ENCODE results near the gene MBD3.

DNA sequence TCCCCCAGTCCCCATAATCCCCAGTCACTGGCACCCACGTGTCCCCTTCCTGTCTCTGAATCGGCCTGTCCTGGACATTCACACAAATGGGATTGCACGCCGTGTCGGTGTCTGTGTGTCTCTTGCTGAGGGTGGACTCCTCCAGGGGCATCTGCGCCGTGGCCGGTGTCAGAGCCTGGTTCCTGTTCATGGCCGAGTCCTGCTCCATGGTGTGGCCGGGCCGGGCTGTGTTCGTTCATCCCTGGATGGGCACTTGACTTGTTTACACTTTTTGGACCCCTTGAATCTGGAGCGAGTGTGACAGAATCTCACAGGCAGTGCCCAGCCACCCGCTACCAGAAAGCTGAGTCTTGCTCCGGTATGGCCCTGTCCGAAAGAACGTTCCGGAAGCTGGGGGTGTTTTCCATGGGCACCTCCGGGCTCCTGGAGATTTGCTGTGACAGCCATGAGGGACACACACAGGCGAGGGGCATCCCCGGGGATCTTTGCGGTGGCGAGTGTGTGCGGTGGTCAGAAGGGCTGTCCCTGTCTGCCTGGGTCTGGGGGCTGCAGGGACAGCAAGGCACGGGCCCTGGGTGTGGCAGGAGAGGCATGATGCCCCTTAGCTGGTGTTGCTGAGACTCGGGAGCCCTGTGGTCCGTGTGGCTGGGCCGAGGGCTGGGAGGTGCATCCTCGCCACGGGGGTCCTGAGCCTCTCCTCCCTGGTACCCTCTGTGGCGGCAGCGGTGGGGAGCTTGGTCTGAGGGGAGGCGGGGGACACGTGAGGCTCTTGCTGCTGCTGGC is 18.1 kb downstream of the MBD3 start:
- no peak for TF ChIP-seq SUZ12 (IDR thresholded peaks at IDR 0.05)
- no peak for TF ChIP-seq SP1 (IDR thresholded peaks at IDR 0.05)
- TF ChIP-seq, protein P1, sequence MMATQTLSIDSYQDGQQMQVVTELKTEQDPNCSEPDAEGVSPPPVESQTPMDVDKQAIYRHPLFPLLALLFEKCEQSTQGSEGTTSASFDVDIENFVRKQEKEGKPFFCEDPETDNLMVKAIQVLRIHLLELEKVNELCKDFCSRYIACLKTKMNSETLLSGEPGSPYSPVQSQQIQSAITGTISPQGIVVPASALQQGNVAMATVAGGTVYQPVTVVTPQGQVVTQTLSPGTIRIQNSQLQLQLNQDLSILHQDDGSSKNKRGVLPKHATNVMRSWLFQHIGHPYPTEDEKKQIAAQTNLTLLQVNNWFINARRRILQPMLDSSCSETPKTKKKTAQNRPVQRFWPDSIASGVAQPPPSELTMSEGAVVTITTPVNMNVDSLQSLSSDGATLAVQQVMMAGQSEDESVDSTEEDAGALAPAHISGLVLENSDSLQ (IDR thresholded peaks at IDR 0.05) = no peak
- no peak for TF ChIP-seq ARNT (IDR thresholded peaks at IDR 0.05)
- no peak for TF ChIP-seq ZNF384 (IDR thresholded peaks at IDR 0.05)
- TF ChIP-seq BHLHE40 (IDR thresholded peaks at IDR 0.05; ENCODE audit: borderline replicate concordance) = no peak
- TF ChIP-seq NFRKB (IDR thresholded peaks at IDR 0.05) = no peak
- TF ChIP-seq FOXM1 (IDR thresholded peaks at IDR 0.05; ENCODE audit: borderline replicate concordance) = no peak
